ENCODE results near the gene ITGAD. TPM values are rescaled to one million over a fixed set of nuclear protein-coding genes. Genes with fewer than 3 reads are reported as not detected.
A peak's percentile ranks its signal among the peaks of the same experiment; 100 is the strongest.

The ITGAD gene
- total RNA-seq, result 1 to 10 TPM; 2.0 to 3.6 TPM
- 1 to 10 TPM in 1 of 2 donors, under 1 TPM in 1; 0.04 to 2.1 TPM for polyA plus RNA-seq

- Histone ChIP-seq H3K4me3 (ENCODE audit: low read depth in 1 of 3, low read length in 3 of 3) (no peak within 1 kb of the TSS), H3K9ac (ENCODE audit: low read depth in 1 of 2, low read length in 2 of 2) (no peak within 1 kb of the TSS), H3K4me1 (ENCODE audit: control insufficient read depth in 4 of 4, insufficient read depth in 4 of 4, low read length in 3 of 4) (no peaks in the 10 kb centered on the region), H3K27ac (ENCODE audit: low read depth in 1 of 2, low read length in 2 of 2) (no peak within 1 kb of the TSS), H3K27me3 (ENCODE audit: control insufficient read depth in 4 of 4, insufficient read depth in 4 of 4, low read length in 3 of 4) (no peaks in the 10 kb centered on the region), H3K9me3 (ENCODE audit: control insufficient read depth in 4 of 4, low read length in 3 of 4) (no peaks in the 10 kb centered on the region), H3K36me3 (ENCODE audit: control insufficient read depth in 4 of 4, insufficient read depth in 3 of 4, low read depth in 1 of 4, low read length in 3 of 4) (no peaks in the 10 kb centered on the region)
- 72% methylated on average over 5 of the region's 5 CpGs for WGBS
- TF ChIP-seq REST (IDR thresholded peaks at IDR 0.05) (no peak), RAD21 (IDR thresholded peaks at IDR 0.05) (no peak), ZBTB33 (IDR thresholded peaks at IDR 0.05) (no peak), HNF4A (conservative IDR thresholded peaks at IDR 0.05) (no peak), EGR1 (IDR thresholded peaks at IDR 0.05; ENCODE audit: low read depth in 2 of 2) (no peak), YY1 (IDR thresholded peaks at IDR 0.05) (no peak), HNF4G (IDR thresholded peaks at IDR 0.05) (no peak), NR2F2 (IDR thresholded peaks at IDR 0.05) (no peak), SP1 (IDR thresholded peaks at IDR 0.05) (no peak), GABPA (IDR thresholded peaks at IDR 0.05 in 1 of 2, conservative IDR thresholded peaks at IDR 0.05 in 1 of 2) (no peak), TAF1 (conservative IDR thresholded peaks at IDR 0.05) (no peak), RXRA (IDR thresholded peaks at IDR 0.05) (no peak)
- TF ChIP-seq, protein P1, sequence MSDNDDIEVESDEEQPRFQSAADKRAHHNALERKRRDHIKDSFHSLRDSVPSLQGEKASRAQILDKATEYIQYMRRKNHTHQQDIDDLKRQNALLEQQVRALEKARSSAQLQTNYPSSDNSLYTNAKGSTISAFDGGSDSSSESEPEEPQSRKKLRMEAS (IDR thresholded peaks at IDR 0.05), result no peak
- TF ChIP-seq, protein P2, sequence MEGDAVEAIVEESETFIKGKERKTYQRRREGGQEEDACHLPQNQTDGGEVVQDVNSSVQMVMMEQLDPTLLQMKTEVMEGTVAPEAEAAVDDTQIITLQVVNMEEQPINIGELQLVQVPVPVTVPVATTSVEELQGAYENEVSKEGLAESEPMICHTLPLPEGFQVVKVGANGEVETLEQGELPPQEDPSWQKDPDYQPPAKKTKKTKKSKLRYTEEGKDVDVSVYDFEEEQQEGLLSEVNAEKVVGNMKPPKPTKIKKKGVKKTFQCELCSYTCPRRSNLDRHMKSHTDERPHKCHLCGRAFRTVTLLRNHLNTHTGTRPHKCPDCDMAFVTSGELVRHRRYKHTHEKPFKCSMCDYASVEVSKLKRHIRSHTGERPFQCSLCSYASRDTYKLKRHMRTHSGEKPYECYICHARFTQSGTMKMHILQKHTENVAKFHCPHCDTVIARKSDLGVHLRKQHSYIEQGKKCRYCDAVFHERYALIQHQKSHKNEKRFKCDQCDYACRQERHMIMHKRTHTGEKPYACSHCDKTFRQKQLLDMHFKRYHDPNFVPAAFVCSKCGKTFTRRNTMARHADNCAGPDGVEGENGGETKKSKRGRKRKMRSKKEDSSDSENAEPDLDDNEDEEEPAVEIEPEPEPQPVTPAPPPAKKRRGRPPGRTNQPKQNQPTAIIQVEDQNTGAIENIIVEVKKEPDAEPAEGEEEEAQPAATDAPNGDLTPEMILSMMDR (IDR thresholded peaks at IDR 0.05; ENCODE audit: low read depth, low read length, missing input control), result no peak
- no peak for DNase-seq (ENCODE audit: low spot score)
Observed at GRCh38 chr16:31393056-31393455, at the start of gene ITGAD. ITGAD (plus strand) TSS chr16:31393335; CDS start chr16:31393361, 26 bp downstream.

DNA sequence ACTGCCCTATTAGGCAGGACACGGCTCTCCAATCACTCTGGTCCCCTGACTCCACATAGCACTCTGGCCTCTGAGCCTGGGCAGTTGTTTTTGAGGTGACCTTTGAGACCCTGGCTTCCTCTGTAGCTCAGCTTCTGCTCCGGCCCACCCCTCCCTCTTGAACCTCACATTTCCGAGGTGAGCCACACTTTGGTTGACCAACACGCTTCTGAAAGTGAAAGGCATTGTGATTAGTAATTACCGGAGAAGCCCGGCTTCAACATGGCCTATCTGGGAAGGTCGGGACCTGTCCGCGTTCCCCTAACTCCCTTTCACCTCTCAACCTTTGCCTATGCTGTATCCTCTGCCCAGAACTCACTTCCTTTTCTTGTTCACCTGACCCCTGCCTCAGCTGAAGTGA, 48.4 kb upstream of the ITGAD start:
- Histone ChIP-seq H3K27me3 (ENCODE audit: control insufficient read depth in 4 of 4, insufficient read depth in 4 of 4, low read length in 3 of 4) (no peaks in the 10 kb centered on the region), H3K27ac (ENCODE audit: low read depth in 1 of 2, low read length in 2 of 2) (no peak overlapping the region), H3K4me3 (ENCODE audit: low read depth in 1 of 3, low read length in 3 of 3) (no peak overlapping the region), H3K9ac (ENCODE audit: low read depth in 1 of 2, low read length in 2 of 2) (no peak overlapping the region), H3K36me3 (ENCODE audit: control insufficient read depth in 4 of 4, insufficient read depth in 3 of 4, low read depth in 1 of 4, low read length in 3 of 4) (no peaks in the 10 kb centered on the region), H3K9me3 (ENCODE audit: control insufficient read depth in 4 of 4, low read length in 3 of 4) (no peaks in the 10 kb centered on the region), H3K4me1 (ENCODE audit: control insufficient read depth in 4 of 4, insufficient read depth in 4 of 4, low read length in 3 of 4) (no peaks in the 10 kb centered on the region)
- TF ChIP-seq JUND (IDR thresholded peaks at IDR 0.05) (no peak), NR2F2 (IDR thresholded peaks at IDR 0.05) (peak; percentile 89)
- 45% methylated on average over 9 of the region's 9 CpGs for WGBS
- no peak for DNase-seq (ENCODE audit: low spot score)
